ENCODE measurements around the gene SIGLEC11. TPM values are rescaled to one million over a fixed set of nuclear protein-coding genes. Genes with fewer than 3 reads are reported as not detected.

The SIGLEC11 gene
- total and polyA plus RNA-seq, 2 of the 13 experiments (the other 11 are each of a cell fraction or from before 2014, with no cell fraction given): not detected

DNA sequence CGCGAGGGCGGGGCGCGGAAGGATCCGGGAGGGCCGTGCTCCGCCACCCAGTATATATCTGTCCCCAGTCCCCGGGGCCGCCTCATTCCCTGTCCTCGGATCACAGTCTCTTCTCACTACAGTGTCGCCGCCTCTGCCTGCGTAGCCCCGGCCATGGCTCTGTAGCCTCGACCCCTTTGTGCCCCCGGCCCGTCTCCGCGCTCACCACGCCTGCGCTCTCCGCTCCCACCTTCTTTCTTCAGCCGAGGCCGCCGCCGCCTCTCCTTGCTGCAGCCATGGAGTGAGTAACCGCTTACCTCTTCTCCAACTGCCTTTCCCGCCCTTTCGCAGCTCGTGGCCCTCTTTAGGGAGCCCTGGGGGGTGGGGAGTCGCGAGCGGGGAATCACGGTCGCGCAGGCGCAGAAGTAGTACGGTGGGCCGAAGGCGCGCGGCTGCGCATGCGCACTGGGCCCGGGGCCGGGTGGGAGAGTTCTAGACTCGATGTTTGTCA is 31.8 kb downstream of the SIGLEC11 start, which contains the start of the genes ATF5 and NUP62 (continued):
- peak; percentile 16; the same call in 1 of the 2 replicates for TF ChIP-seq ZNF280B (CRISPR knock-in tag; IDR thresholded peaks at IDR 0.05; ENCODE audit: borderline replicate concordance)
- no peak for TF ChIP-seq ZNF660 (CRISPR knock-in tag; IDR thresholded peaks at IDR 0.05; ENCODE audit: borderline replicate concordance, low read depth)
- no peak for TF ChIP-seq SIN3B (IDR thresholded peaks at IDR 0.05; ENCODE audit: low read length)
- TF ChIP-seq THAP11 (CRISPR knock-in tag; IDR thresholded peaks at IDR 0.05): peak; percentile 83
- no peak for TF ChIP-seq RXRB (CRISPR knock-in tag; IDR thresholded peaks at IDR 0.05; ENCODE audit: borderline replicate concordance)
- TF ChIP-seq, protein P1, sequence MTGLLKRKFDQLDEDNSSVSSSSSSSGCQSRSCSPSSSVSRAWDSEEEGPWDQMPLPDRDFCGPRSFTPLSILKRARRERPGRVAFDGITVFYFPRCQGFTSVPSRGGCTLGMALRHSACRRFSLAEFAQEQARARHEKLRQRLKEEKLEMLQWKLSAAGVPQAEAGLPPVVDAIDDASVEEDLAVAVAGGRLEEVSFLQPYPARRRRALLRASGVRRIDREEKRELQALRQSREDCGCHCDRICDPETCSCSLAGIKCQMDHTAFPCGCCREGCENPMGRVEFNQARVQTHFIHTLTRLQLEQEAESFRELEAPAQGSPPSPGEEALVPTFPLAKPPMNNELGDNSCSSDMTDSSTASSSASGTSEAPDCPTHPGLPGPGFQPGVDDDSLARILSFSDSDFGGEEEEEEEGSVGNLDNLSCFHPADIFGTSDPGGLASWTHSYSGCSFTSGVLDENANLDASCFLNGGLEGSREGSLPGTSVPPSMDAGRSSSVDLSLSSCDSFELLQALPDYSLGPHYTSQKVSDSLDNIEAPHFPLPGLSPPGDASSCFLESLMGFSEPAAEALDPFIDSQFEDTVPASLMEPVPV (CRISPR knock-in tag; IDR thresholded peaks at IDR 0.05): peak; percentile 92
- no peak for TF ChIP-seq ZFP36L2 (CRISPR knock-in tag; IDR thresholded peaks at IDR 0.05)
- peak; percentile 70; the same call in 1 of the 2 replicates for TF ChIP-seq ZNF891 (CRISPR knock-in tag; IDR thresholded peaks at IDR 0.05)
- TF ChIP-seq CHD2 (IDR thresholded peaks at IDR 0.05; ENCODE audit: low read depth, low read length): peak; percentile 72
- TF ChIP-seq ZMYM4 (CRISPR knock-in tag; IDR thresholded peaks at IDR 0.05): peak; percentile 56; the same call in 1 of the 2 replicates
- no peak for TF ChIP-seq TAF15 (IDR thresholded peaks at IDR 0.05; ENCODE audit: low read depth, low read length, poor library complexity, severe bottlenecking)
- TF ChIP-seq, protein P2, sequence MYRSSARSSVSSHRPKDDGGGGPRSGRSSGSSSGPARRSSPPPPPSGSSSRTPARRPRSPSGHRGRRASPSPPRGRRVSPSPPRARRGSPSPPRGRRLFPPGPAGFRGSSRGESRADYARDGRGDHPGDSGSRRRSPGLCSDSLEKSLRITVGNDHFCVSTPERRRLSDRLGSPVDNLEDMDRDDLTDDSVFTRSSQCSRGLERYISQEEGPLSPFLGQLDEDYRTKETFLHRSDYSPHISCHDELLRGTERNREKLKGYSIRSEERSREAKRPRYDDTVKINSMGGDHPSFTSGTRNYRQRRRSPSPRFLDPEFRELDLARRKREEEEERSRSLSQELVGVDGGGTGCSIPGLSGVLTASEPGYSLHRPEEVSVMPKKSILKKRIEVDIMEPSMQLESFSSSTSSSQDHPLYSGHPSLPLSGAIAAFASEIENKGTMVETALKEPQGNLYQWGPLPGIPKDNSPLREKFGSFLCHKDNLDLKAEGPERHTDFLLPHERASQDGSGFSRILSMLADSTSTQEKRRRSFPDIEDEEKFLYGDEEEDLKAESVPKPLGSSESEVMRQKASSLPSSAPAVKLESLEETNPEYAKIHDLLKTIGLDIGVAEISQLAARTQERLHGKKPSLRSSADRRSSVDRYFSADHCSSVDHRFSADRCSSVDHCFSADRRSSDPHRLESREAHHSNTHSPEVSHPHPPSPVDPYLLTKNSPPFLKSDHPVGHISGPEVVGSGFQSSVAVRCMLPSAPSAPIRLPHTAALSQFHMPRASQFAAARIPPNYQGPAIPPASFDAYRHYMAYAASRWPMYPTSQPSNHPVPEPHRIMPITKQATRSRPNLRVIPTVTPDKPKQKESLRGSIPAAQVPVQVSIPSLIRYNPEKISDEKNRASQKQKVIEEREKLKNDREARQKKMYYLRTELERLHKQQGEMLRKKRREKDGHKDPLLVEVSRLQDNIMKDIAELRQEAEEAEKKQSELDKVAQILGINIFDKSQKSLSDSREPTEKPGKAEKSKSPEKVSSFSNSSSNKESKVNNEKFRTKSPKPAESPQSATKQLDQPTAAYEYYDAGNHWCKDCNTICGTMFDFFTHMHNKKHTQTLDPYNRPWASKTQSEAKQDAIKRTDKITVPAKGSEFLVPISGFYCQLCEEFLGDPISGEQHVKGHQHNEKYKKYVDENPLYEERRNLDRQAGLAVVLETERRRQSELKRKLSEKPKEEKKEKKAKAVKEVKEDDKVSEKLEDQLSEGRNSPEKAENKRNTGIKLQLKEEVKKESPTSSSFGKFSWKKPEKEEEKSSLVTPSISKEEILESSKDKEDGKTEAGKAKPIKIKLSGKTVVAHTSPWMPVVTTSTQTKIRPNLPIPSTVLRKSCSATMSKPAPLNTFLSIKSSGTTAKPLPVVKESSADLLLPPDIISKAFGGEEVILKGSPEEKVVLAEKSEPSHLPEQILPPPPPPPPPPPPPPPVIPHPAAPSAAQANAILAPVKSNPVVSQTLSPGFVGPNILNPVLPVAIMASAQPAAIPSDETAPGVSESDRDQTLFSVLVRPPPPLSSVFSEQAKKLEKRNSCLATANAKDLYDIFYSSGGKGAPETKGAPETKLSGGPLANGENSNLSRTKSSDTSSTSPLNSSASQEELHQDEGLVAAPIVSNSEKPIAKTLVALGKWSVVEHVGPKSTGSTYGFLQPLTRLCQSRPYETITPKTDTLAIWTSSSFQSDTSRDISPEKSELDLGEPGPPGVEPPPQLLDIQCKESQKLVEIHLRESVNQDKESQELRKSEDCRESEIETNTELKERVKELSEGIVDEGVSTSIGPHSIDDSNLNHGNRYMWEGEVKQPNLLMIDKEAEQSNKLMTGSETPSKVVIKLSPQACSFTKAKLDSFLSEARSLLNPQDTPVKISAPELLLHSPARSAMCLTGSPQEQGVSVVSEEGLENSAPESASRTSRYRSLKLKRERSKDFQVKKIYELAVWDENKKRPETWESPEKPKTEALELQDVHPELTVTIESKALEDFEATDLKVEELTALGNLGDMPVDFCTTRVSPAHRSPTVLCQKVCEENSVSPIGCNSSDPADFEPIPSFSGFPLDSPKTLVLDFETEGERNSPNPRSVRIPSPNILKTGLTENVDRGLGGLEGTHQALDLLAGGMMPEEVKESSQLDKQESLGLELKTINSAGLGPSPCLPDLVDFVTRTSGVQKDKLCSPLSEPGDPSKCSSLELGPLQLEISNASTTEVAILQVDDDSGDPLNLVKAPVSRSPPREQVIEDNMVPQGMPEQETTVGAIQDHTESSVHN (CRISPR knock-in tag; IDR thresholded peaks at IDR 0.05): peak; percentile 87; the same call in 1 of the 2 replicates
- TF ChIP-seq ZNF510 (CRISPR knock-in tag; IDR thresholded peaks at IDR 0.05; ENCODE audit: low read depth): peak; percentile 91; the same call in 1 of the 2 replicates
- no peak for TF ChIP-seq ZNF121 (CRISPR knock-in tag; IDR thresholded peaks at IDR 0.05)
- TF ChIP-seq ZNF577 (CRISPR knock-in tag; IDR thresholded peaks at IDR 0.05; ENCODE audit: borderline replicate concordance, low read depth): peak; percentile 72; the same call in 1 of the 2 replicates
- no peak for TF ChIP-seq POLR2AphosphoS5 (IDR thresholded peaks at IDR 0.05; ENCODE audit: low read depth, low read length)
- TF ChIP-seq TARDBP (CRISPR knock-in tag; IDR thresholded peaks at IDR 0.05): peak; percentile 81; the same call in 1 of the 2 replicates
